AG09309 (cell line): ENCODE data around the gene ATP11A.

Experiments
- DNase-seq: peaks from one replicate; pipeline ENCODE4 v3.0.0-alpha.2; 2010; ENCODE audit warnings: low read depth
- H3K4me3 ChIP-seq: 2 replicates; pipeline ENCODE4 v1.5.1; 2011; ENCODE audit warnings: mild to moderate bottlenecking, low read depth, low read length, moderate library complexity; ENCODE audit not compliant: control insufficient read depth
- TF ChIP-seq, protein P1 (sequence below): IDR thresholded peaks from 2 replicates; pipeline ENCODE4 v1.5.1; 2011; ENCODE audit warnings: mild to moderate bottlenecking, low read depth, low read length, inconsistent platforms; ENCODE audit not compliant: insufficient read depth, control insufficient read depth; ENCODE audit errors: missing control alignments

The ATP11A gene

DNA sequence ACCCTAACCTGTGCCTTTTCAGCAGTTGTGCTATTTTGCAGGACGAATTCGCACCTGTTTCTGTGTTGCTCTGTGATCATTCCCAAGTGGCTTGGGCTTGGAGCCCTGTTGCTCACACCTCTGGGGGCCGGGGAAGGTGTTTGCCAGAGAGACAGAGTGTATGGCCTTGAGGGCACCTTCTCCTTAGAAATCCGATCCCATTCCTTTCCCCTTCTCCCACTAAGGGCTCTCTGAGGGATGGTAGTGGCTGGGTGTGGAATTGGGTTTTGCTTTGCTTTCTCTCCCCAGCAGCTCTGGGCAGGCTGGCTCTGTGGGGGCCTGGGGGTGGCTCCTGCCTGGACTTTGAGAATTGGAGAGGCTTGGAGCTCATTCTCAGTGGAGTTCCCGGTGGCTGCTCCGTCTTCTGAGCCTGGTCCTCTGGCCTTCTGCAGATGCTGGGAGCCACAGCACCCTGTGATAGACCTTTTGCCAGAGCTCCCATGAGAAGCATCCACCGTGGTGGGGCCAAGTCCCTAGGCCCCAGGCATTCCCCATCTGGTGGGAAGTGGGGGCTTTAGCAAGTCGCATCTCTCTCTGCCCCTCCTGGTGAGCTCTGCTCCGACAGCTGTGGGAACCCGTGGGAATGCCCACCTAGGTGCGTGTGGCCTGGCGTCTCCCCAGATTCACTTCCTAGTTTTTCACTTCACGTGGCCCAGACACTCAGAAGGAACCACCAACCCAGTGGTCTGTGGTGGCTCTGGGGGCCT is 26.1 kb downstream of the ATP11A start:
- no peak for DNase-seq
- no peak overlapping the region for H3K4me3 ChIP-seq
- TF ChIP-seq, protein P1, sequence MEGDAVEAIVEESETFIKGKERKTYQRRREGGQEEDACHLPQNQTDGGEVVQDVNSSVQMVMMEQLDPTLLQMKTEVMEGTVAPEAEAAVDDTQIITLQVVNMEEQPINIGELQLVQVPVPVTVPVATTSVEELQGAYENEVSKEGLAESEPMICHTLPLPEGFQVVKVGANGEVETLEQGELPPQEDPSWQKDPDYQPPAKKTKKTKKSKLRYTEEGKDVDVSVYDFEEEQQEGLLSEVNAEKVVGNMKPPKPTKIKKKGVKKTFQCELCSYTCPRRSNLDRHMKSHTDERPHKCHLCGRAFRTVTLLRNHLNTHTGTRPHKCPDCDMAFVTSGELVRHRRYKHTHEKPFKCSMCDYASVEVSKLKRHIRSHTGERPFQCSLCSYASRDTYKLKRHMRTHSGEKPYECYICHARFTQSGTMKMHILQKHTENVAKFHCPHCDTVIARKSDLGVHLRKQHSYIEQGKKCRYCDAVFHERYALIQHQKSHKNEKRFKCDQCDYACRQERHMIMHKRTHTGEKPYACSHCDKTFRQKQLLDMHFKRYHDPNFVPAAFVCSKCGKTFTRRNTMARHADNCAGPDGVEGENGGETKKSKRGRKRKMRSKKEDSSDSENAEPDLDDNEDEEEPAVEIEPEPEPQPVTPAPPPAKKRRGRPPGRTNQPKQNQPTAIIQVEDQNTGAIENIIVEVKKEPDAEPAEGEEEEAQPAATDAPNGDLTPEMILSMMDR: no peak

DNA sequence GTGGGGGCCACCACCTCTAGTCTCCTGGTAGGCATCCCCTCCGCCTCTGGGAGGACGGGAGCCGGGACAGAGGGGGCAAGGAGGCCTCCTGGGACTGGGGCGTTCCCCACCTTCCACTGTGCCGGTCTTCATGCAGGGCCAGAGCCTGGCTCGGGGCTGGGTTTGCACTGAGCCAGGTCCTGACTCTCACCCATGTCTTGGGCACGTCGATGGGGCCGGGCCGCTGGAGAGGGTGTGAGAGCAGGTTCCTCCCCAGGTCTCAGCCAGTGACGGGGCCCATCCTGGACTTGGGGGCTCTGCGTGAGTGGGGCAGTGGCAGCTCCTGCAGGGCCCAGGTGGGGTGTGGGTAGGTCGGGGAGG is 26.6 kb downstream of the ATP11A start:
- DNase-seq: no peak
- TF ChIP-seq, protein P1: no peak
- no peak overlapping the region for H3K4me3 ChIP-seq

DNA sequence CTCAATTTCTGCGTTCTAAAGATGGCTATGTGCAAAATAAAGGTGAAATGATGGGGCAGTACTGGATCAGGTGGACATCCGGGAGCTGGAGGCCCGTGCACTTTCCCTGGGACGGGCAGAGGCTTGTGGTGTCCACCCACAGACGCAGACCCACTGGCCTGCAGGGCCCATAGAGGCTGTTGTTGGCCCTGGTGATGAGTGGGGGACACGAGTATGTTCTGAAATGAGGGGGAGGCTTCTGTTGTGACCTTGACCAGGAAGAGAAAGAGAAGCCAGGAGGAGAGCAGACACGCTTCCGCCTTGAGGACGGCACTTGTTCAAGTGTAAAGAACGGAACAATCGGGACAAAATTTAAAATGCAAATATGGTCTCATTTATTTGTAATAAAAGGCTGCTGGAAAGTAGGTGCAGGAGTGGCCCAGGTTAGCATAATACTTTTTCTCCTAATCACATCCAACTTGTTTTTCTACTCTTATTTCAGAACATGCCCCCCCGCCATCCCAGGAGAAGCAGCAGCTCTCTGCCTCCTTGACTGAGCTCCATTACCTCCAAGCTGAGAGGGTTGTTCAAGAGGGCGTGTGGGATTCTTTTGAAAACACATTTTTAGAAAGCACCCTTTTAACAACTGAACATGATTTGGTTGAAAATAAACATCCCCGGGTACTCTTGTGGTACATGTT is 27.1 kb downstream of the ATP11A start:
- TF ChIP-seq, protein P1: no peak
- DNase-seq: no peak

DNA sequence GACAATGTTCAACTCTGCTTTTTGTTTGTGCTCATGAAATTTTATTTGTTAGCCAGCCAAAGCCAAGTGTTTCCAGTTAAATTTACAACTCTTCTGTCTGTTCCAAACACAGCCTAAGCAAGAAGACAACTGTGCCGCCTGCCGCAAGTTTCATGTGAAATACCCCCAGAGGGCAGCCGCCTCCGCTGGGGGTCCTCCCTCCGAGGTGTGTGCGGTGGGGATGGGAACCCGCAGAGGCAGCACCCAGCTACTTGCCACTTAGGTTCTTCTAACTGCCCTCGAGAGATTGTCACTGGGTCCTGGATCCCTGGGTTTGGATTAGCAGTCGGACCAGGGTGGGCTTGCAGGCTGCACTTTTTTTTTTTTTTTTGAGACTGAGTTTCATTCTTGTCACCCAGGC is 28.5 kb downstream of the ATP11A start:
- TF ChIP-seq, protein P1: no peak

More for the DNA sequence above, 27.1 kb downstream of the ATP11A start:
- no peak overlapping the region for H3K4me3 ChIP-seq

DNA sequence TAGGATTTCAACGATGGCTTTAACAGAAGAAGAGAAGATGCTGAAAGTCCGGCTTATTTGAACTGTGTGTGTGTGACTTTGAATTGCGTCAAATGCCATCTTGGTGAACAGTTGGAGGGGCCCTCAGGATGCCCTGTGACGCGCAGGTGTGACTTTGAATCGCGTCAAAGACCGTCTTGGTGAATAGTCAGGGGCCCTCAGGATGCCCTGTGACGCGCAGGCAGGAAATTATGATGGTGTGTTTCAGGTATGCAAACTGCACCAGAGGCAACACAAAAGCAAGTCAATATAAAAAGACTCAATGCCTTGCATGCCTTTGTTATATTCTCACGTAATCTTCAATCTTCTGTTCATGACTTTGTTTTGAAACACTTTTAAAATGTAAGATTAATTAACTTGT is 29.2 kb downstream of the ATP11A start:
- TF ChIP-seq, protein P1: no peak

More for the DNA sequence above, 28.5 kb downstream of the ATP11A start:
- H3K4me3 ChIP-seq: no peak overlapping the region
- no peak for DNase-seq

DNA sequence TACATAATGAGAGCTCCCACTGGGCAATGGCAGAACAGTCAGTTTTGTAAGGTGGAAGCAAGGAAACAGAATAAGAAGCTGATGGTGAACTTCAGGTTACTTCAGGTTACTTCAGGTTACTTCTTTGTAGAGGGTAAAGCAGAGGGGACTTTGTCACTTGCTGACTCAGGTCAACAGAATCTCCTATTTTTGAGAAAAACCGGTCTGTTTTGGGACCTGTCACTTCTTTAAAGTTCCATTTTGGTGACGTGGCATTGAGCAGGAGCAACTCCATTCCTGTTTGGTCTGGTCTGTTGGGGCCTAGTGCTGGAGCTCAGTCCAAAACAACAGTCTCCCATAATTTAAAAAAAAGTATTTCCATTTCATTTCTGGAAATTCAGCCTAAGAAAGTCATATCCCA is 29.7 kb downstream of the ATP11A start:
- TF ChIP-seq, protein P1: no peak
- DNase-seq: no peak
- no peak overlapping the region for H3K4me3 ChIP-seq

More for the DNA sequence above, 29.2 kb downstream of the ATP11A start:
- no peak for DNase-seq
- no peak overlapping the region for H3K4me3 ChIP-seq
